Fibroblast of skin of abdomen (primary cell): ENCODE measurements around the gene ZNF184. TPM values are rescaled to one million over a fixed set of nuclear protein-coding genes. Genes with fewer than 3 reads are reported as not detected.

Experiments used
- DNase-seq: peaks from one replicate; pipeline ENCODE4 v3.0.0-alpha.2; 2013
- polyA plus RNA-seq, 2 experiments: library from polyadenylated mRNA; unstranded; fragments of 120-200 nt; gene quantifications; one replicate each; pipeline ENCODE4 v1.2.1, GENCODE V29; 2013; ENCODE audit not compliant: insufficient read length in 2 of 2

ZNF184 gene
- 7.0 TPM for polyA plus RNA-seq (2013, experiment 1 of 2; ENCODE audit: insufficient read length)
- 6.9 TPM for polyA plus RNA-seq (2013, experiment 2 of 2; ENCODE audit: insufficient read length)

DNA sequence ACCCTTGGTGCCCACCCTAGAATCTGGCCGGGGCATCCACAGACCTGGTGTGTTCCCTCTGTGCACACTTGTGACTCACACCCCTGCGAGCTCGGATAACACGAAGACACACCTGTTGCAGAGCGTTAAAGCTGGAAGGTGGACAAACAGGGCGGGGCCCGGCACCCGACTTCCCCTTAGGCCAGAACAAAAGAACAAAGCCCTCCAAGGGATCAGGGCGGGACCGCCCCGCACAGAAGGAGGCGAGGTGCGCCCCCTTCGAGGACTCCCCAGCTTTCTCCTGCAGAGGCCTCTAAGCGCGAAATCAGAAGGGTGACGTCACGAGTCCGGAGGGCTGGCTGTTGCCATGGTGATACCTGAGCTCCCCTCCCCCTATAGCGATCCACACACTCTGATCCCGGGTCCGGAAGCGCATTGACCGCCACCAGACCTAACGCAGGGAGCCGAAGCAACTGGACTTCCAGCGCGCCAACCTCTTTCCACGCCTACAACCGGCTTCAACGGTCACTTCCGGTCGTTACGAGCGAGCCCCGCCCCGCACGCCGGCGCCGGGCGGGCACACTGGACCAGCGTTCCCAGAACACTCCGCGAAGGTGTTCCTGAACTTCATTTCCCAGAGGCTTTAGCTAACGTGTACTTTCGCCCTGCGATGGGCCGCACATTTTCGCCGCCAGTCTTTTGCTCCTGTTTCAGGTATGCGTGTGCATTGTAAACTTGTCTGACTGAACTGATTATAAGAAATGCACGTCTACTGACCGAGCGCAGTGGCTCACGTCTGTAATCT, at the start of gene ZNF184:
ZNF184 (minus strand) TSS at position 489 of the 784 bp plus-strand sequence. CDS start 811 bp downstream, outside the sequence.
- peak; percentile 98 for DNase-seq

DNA sequence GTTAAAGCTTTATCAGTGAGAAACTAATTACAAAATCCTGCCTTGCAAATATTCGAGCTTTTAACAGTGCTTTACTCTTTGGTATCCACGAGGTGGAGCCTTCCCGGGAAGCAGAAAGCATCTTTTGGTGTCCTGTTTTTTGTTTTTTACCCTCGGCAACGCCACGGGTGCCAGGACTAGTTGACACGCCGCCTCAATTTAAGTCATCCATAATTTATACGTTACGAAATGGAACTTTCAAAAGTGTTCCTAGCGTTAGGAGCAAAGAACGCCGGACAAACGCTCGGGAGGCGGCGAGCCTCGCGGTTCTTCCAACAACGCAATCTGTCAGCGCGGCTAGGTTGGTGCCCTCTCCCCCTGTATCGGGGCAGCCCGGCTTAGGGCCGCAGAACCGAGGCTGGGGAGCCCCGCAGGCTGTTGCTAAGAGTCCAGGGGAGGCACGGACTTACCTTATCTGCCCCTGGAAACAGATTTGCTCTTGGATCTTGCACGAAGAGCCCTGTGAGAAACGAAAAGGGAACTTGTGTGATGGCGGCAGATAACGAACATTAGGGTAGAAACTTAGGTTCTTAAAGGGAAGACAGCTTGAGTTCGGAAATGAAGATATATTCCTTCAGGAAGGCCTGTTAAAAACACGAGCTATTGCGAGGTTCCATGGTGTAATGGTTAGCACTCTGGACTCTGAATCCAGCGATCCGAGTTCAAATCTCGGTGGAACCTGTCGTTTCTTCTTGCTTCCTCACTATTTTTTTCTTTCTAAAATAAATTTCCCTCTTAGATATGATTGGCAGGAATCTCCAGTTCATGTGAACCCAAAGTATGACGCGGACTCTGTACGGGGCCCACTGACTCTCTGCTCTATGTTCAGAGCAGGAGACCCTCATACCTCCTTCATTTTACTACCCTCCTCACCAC, 46.2 kb upstream of the ZNF184 start:
- peak; percentile 86 for DNase-seq

DNA sequence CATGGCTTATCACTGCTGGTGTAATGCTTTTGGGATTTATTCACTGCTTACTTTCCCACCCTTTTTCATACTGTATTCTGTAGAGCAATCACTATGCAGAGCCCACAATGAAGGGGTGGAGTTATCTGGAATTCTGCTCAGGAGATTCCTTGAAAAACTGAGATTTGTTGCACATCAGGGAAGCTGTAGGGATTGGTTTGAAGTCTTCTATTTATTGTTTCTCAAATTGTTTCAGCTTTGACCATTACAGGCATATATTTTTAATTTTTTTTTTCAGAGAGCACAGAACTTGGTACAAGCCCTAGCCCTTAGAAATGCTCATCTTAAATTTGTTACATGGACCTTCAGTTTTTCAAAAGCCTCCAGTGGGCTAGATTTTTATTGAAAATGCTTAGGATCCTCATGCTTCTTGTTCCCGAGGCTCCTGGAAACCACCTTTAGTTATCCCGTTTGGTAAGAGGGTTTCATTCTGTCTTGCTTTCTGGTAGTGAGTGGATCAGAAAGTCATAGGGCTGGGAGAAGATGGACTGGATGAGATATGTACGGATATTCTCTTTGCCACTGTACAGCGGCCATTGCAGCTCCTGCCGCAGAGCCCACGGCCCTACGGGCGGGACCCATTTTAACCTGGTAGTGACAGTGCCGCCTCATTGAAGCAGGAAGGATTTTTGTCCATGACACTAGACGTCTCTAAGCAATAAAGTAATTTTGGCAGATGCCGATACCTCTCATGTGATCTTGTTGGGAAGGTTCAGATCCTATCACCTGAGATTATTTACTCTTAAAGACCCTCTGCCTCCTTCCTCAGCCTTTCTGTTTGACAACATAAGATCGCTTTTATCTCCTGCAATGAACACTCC, 45.3 kb upstream of the ZNF184 start:
- DNase-seq: no peak

DNA sequence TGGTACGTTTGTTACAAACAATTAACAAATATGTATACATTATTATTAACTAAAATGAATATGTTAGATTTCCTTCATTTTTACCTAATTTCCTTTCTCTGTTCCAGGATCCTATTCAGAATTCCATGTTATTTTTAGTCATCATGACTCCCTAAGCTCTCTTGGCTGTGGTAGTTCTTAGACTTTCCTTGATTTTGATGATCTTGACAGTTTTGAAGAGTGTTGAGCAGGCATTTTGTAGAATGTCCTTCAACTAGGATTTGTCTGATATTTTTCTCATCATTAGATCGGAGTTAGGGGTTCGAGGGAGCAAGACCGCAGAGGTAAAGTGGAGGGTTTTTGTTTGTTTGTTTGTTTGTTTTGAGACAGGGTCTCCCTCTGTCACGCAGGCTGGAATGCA, 44.3 kb upstream of the ZNF184 start:
- no peak for DNase-seq

DNA sequence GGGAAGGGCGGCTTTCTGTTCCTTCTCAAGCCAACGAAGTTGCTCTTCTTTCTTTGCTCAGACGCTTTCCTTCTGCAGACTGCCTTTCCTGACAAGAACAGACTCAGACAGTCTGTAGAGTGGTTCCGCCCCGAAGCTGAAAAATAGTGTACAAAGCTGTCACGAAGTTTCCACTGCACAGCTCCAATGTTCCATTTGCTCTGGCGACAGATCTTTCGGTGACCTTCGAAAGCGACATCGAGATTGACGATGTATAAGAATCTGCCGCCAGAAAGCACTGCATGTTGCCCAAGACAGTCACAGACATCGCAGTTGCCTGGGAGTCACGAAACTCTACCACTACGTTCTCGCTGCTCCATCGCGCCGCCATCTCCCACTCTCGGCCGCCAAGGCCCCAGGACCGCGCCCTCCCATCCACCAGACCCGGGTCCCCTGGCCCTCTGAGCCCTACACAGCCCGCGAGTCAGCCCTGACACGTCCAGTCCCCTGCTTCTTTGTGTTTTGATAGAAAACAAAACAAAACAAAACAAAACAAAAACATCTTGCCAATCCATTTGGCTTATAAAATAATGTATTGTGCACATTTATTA, 42.1 kb upstream of the ZNF184 start:
- no peak for DNase-seq

DNA sequence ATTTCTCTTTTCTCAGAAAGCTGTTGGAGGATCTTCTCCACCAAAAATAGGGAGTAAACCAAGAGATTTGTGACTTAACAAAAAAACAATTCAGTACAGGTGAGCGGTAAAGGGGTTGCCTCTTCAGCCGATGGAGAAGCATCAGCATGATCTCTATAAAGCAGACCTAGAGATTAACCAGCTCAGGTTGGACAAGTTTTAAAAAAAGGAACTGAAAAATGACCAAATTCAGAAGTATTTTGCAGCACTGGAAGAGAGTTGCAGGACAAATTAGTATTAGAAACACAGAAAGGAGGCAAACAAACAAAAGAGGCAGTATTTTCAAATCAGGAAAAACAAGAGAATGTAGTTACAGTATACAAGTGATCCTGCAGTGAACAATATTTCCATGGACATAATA, 39.6 kb upstream of the ZNF184 start:
- no peak for DNase-seq

DNA sequence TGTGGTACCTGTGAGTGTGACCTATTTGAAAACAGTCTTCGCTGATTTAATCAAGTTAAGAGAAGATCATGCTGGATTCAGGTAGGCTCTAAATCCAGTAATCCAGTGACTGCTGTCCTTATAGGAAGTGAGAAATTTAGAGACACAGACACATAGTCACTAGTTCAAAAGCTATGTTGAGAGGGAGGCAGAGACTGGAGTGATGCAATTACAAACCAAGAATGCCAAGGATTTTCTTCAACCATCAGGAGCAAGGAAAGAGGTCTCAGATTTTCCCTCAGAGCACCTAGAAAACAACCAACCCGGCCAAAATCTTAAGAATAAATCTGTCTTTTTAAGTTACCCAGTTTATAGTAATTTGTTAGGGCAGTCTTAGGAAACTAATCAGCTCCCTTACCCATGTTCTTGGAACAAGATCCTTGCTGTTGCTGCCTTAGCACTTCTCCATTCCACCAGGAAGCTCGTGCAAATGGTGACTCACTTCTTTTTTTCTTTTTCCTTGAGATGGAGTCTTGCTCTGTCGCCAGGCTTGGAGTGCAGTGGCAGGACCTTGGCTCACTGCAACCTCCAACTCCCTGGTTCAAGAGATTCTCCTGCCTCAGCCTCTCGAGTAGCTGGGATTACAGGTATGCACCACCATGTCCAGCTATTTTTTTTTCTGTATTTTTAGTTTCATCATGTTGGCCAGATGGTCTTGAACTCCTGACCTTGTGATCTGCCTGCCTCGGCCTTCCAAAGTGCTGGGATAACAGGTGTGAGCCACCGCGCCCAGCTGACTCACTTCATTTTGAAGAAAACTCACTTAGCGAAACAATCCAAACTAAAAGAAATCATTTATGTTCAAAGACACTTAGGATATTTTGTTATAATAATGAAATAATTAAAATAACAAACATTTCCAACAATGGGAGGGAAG, 34.4 kb upstream of the ZNF184 start:
- no peak for DNase-seq

DNA sequence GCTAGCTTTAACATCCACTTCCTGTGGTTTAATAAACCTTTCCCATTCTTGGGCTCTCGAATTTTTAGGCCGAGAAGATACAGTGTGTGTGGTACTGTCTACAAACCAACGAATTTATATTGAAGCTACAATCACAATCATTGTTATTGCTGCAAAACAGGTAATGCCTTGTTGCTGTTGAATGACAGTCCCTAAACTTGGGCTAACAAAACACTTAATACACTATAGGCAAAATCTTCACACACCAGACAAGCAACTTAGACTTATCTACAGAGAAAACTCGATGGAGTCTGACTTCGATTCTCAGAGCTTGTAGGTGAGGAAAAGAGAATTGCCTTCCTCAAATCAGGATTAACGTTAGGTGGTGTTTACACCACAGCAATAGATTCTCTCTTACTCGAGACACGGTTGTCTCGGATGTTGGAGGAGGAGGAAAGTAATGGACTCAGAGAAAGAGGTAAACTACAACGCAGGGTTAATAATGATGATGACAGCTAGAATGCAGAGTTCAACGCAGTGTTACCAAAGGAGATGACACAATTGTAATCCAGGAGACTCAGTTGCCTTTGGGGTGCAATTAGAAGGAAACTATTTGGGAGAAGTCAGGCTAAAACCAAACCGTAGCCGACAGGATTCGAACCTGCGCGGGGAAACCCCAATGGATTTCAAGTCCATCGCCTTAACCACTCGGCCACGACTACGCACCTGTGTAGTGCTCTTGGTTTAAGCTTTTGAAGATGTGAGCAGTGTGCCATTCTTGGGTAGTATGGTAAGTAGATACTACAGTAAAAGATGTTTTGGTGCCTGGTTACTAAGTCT, 32.5 kb upstream of the ZNF184 start:
- DNase-seq: peak; percentile 45

DNA sequence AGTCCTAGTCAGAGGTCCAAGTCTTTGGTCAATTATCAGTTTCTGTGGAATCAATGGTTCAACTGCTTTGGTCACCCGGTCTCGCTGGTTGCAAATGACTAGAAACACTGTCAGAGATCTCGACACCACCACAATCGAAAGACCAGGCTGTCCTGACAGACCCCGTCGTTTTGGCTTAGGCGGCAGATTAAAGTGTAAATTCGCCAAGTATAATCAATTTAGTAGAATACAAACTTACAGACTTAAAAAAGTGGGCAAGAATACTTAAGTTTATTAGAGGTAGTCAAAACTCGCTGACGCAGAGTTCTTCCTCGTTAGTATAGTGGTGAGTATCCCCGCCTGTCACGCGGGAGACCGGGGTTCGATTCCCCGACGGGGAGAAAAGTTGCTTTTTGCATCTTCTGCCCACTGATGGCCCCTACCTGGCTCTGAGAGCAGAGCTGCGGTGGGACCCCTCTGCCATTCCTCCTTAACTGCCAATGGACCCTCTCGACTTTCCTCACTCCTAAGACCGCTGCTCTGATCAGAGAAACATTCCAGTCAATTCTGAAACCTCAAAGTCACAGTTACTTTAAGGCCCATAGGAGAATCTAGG, 30.6 kb upstream of the ZNF184 start:
- DNase-seq: peak; percentile 73

DNA sequence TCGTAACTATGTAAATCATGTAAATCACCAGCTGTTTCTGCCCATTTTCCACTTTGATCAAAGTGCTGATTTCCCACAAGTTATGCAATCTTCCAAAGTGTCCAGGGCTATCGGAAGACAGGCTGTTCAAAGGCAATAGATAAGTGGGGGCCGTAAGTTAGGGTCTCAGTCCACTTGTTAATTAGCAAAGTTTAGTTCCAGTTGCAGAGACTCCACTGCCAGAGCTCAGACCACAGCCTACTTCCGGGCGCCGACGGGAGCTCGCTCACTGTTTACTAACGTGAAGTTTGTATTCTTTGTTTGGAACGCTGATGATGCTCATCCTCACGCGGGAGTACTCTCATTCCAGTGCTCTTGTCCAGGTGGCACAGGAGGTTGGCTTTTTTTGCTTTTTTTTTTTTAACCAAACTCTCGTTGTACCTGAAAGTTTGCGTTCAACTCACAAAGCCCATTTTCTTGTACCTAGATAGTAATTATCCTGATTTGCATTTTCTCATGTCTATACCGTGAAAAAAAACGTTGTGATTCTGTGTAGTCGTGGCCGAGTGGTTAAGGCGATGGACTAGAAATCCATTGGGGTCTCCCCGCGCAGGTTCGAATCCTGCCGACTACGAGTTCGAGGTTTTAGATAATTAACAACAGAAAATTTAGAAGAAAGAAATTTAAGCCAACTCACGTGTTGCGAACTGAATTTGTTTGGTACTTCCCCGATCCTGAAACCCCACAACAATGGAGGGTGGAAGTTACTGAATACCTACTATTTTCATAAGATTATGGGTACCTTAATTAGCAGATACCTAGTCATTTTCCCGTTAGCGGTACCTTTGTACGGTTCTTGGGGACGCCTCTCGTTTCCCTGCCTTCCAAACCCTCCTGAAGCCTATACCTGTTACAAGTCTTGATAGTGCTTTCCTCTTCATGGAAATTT, 29.9 kb upstream of the ZNF184 start:
- peak; percentile 74 for DNase-seq

DNA sequence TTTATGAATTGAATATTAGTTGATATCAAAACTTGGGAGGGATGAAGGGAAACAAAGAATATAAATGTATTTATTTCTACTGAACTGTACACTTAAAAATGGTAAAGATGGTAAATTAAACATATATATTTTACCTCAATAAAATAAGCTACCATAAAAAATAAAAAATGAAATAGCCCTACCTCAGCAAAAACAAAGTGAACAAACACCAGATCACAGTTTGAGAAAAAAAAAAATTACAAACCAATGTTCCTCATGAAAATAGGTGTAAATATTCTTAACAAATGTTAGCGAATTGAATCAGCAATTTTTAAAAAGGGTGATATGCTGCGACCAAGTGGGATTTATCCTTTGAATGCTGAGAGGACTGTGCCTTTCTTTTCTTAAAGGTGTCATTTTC, 28.3 kb upstream of the ZNF184 start:
- DNase-seq: no peak

DNA sequence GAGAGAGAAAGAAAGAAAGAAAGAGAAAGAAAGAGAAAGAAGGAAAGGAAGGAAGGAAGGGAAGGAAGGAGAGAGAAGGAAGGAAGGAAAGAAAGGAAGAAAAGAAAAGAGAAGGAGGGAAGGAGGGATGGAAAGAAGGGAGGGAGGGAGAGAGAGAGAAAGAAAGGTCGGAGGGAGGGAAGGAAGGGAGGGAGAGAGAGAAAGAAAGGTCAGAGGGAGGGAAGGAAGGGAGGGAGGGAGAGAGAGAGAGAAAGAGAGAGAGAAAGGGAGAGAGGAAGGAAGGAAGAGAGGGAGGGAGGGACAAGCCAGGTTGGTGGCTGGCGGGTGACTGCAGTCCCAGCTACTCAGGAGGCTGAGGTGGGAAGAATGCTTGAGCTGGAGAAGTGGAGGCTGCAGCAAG, 27.3 kb upstream of the ZNF184 start:
- DNase-seq: no peak

DNA sequence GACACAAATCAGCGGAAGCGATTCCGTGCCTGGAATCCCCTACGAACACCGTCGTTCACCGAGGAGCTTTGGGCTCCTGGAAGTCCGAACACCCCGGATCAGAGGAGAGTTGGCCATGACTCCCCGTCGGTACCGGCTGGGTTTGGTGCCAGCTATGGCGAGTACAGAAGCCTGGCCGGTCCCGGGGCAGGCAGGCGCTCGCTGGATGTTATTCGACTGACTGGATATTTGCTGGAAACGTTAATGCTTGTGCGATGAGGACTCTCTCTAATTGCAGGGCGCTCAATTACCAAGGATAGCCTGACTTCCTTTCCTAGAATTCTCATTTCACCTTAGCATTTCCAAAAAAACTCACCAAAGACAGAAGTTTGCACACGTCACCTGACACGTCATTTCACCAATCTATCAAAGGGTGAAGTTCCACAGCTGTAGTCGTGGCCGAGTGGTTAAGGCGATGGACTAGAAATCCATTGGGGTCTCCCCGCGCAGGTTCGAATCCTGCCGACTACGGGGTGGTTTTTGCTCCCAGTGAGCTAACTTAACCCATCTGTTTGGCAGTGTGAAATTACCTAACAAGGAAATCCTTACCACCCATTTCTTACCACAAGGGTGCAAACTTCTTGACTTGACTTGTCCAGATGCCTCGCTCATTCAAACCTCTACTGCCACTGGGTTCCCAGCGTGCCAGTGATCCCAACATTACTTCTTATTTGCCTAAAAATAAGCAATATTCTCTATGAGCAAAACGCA, 22.7 kb upstream of the ZNF184 start:
- DNase-seq: peak; percentile 84

DNA sequence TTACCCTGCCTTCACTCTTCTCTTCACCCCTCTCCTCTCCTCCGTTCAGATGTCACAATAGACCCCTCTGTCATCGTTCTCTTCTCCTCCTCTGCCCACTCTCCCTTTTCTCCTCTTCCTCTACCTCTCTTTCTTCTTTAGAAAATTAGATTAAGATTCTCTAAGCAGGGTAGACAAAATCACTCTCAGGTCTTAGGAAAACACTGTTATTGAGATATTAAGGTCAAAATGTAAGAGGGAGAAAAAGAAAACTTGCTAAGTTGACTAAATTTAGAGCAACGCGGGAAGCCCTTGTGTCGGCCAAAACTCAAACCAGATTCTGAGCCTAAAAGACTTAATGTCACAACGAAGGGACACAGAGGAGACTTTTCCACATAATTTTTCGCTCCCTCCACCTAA, 22.1 kb upstream of the ZNF184 start:
- no peak for DNase-seq

DNA sequence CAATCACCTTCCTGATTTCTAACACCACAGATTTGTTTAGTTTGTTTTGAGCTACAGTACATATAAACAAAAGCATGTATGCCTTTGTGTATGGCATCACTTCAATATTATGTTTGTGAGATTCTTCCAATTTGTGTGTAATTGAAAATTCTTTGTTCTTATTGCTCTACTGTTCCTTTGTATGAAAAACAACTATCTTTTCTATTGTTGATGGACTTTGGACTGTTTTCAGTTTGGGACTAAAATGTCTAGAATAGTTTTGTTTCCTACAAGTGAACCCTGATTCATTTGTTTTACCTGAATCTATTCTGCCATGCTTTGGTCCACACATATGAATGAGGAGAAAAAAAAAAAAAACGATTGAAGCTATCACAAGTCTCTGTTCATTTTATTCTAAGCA, 21.2 kb upstream of the ZNF184 start:
- DNase-seq: no peak

DNA sequence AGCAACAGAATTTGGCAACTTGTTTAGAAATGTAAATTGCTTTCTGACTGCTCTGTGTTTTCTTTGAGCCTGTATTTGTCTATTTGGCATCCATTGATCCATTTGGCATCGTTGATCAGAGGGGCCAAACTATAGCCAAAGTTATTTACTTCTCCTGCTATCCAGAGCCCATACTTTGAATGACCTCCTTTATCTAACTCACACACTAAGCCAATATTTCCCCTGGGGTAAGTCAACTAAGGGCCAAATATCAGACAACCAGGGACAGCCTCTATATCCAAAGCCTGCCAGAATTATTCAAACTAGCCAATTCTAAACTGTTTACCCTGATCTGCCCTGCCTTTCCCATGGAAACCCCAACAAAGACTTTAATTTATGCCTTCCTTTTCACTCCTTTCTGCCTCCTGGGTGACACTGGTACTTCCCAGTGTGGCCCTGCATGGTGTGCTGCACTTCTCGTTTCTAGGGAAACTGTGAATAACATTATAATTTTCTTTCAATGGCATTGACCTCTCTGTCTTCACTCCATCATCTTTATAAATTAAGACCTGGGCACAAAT, 19.8 kb upstream of the ZNF184 start:
- no peak for DNase-seq
